Common myeloid progenitor, CD34-positive (primary cell): Measurements from ENCODE around the gene AQP1.

Experiments used
- CTCF ChIA-PET: fragments of 350-600 bp; sonication (Branson Sonifier 250); formaldehyde crosslinking; loops from one replicate; lab custom pipeline; 2021; ENCODE audit warnings: antibody characterized with exemption; lab: Charles Lee
- POLR2A ChIA-PET: fragments of 350-600 bp; sonication (Branson Sonifier 250); formaldehyde crosslinking; loops from one replicate; lab custom pipeline; 2021; ENCODE audit warnings: antibody characterized with exemption; lab: Charles Lee
- DNase-seq, 3 donors: peaks; one replicate each; pipeline versions ENCODE4 v3.0.0 to v3.0.0-alpha.2; 2013
- H3K27ac ChIP-seq, 2 experiments: 1 replicate in 1 of 2; 2 replicates in 1 of 2; pipeline ENCODE4 v1.7.0; 2013; ENCODE audit warnings: inconsistent platforms in 2 of 2, low read length in 2 of 2, mild to moderate bottlenecking in 2 of 2, low read depth in 1 of 2, moderate library complexity in 1 of 2; ENCODE audit not compliant: severe bottlenecking in 2 of 2, insufficient read depth in 1 of 2, poor library complexity in 1 of 2
- H3K27me3 ChIP-seq, 5 experiments: replicated peaks in 2 of 5; 1 replicate in 3 of 5; 2 replicates in 2 of 5; pipeline versions ENCODE4 v1.6.1 to v1.7.0; 2013; ENCODE audit warnings: low read length in 4 of 5, mild to moderate bottlenecking in 2 of 5, moderate library complexity in 2 of 5, inconsistent platforms in 1 of 5; ENCODE audit not compliant: insufficient read depth in 5 of 5, control insufficient read depth in 4 of 5
- H3K36me3 ChIP-seq, 4 experiments: 1 replicate in 2 of 4; 2 replicates in 2 of 4; pipeline versions ENCODE4 v1.6.1 to v1.7.0; 2013; ENCODE audit warnings: low read length in 3 of 4, control low read depth in 1 of 4, mild to moderate bottlenecking in 1 of 4; ENCODE audit not compliant: control insufficient read depth in 4 of 4, insufficient read depth in 4 of 4
- H3K4me1 ChIP-seq, 4 experiments: 1 replicate in 3 of 4; 2 replicates in 1 of 4; pipeline versions ENCODE4 v1.6.1 to v1.7.1; 2013; ENCODE audit warnings: low read length in 3 of 4, mild to moderate bottlenecking in 3 of 4, control low read depth in 1 of 4, inconsistent platforms in 1 of 4, moderate library complexity in 1 of 4; ENCODE audit not compliant: control insufficient read depth in 4 of 4, insufficient read depth in 4 of 4; ENCODE audit errors: control extremely low read depth in 1 of 4
- H3K4me3 ChIP-seq, 7 experiments: 1 replicate in 4 of 7; 2 replicates in 3 of 7; pipeline versions ENCODE4 v1.5.1 to v1.7.0; 2013; ENCODE audit warnings: mild to moderate bottlenecking in 7 of 7, low read length in 6 of 7, moderate library complexity in 6 of 7, inconsistent platforms in 2 of 7, low read depth in 2 of 7, control low read depth in 1 of 7; ENCODE audit not compliant: insufficient read depth in 4 of 7, control insufficient read depth in 1 of 7; ENCODE audit errors: extremely low read depth in 1 of 7
- H3K9me3 ChIP-seq, 5 experiments: 1 replicate in 4 of 5; 2 replicates in 1 of 5; pipeline versions ENCODE4 v1.6.1 to v1.7.1; 2013; ENCODE audit warnings: low read length in 4 of 5, mild to moderate bottlenecking in 2 of 5, inconsistent platforms in 1 of 5, low read depth in 1 of 5, moderate library complexity in 1 of 5; ENCODE audit not compliant: control insufficient read depth in 4 of 5, insufficient read depth in 2 of 5; ENCODE audit errors: control extremely low read depth in 1 of 5
- WGBS: methylation state at CpG from one replicate; pipeline ENCODE4 v1.1.5; 2013; ENCODE audit not compliant: insufficient coverage; 5-methylcytosine and 5-hydroxymethylcytosine counted together

AQP1 gene

DNA sequence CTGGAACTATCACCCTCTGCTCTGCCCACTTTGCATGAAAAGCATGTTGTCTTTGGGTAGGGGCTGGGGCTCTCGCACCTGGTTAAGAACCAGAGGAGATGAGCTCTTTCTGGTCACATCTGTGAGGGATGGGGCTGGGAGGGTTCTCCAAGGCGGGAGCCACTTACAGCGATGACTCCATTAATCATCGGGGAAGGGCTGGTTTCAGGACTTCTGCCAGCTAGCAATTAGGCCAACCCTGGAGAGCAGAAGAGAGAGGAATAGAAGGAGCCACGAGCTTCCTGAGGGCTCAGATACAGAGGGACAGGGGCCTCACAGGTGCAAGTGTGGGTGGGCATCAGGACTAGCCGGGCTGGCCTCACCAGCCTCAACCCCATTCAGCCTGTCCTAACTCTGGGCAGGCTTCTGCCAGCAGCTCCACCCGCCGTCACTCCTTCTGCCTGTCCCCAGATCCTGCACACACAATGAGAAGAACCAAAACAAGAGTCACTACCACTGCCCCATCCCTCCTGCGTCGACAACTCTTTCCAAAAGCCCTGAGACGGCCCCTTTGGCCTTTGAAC, 8.4 kb downstream of the AQP1 start:
- POLR2A ChIA-PET: no interaction called here
- WGBS: 72% methylated on average over 8 of the region's 11 CpGs

DNA sequence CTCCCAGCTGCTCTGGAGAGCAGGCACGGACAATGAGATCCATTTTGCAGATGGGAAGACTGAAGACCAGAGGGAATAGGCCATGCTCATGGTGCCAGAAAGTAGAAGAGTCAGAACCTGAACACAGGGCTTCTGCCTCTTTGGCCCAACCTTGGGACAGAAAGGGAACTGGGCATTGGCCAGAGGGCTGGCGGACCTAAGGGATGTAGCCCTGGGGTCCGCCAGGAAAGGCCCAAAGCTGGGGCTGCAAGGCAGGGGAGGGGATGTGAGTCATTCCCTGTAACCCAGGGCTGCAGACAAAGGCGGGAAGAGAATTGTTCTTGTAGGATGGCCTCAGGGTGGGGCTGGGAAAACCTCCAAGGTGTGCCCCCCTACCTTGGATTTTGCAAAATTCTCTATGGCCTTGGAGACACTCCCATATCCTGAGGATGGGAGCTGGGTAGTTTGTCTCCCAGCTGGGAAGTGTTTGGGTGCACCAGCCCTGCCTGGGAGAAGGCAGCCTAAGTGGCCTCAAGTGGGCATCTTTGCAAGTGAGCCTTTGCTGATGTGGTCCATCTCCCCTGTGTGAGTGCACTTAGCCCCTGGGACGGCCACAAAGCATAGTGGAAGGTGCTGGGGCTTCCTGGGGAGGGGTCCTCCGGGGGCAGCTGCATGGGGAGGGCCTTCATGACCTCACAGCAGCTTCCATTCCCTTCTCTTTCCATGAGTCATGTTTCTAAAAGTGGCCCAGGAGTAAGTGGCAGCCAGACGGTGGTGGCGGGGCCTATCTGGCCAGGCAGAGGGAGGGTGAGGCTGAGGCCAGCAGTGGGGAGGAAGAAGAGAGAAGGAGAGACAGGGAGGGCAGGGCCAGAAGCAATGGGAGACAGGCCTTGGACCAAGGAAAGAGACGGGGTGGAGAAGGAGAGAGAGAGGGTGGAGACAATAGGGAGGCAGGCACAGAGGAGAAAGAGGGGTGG, 9.2 kb downstream of the AQP1 start:
- Histone ChIP-seq H3K27ac (peak overlapping the region in 1 of 2 experiments; percentile 11), H3K27me3 (no peaks in the 10 kb centered on the region), H3K4me3 (no peak overlapping the region), H3K9me3 (no peaks in the 10 kb centered on the region), H3K4me1 (peaks cover 0 to 1% (median 0%) of the 10 kb centered on the region in 4 experiments), H3K36me3 (no peaks in the 10 kb centered on the region)
- CTCF ChIA-PET: interaction anchor here (1.3 to 1.7 kb wide), 3 partner anchors 8 to 18 kb away, joined by 3 to 5 read pairs (median 4); no protein-coding TSS in a partner anchor
- 86% methylated on average over 7 of the region's 9 CpGs for WGBS
- no peak for DNase-seq
- POLR2A ChIA-PET: no interaction called here

More for the DNA sequence above, 8.4 kb downstream of the AQP1 start:
- Histone ChIP-seq H3K36me3 (no peaks in the 10 kb centered on the region), H3K4me3 (no peak overlapping the region), H3K9me3 (no peaks in the 10 kb centered on the region), H3K27ac (no peak overlapping the region), H3K4me1 (no peaks in the 10 kb centered on the region), H3K27me3 (no peaks in the 10 kb centered on the region)
- no peak for DNase-seq
- CTCF ChIA-PET: interaction anchor here (1.3 to 1.7 kb wide), 3 partner anchors 8 to 18 kb away, joined by 3 to 5 read pairs (median 4); no protein-coding TSS in a partner anchor

DNA sequence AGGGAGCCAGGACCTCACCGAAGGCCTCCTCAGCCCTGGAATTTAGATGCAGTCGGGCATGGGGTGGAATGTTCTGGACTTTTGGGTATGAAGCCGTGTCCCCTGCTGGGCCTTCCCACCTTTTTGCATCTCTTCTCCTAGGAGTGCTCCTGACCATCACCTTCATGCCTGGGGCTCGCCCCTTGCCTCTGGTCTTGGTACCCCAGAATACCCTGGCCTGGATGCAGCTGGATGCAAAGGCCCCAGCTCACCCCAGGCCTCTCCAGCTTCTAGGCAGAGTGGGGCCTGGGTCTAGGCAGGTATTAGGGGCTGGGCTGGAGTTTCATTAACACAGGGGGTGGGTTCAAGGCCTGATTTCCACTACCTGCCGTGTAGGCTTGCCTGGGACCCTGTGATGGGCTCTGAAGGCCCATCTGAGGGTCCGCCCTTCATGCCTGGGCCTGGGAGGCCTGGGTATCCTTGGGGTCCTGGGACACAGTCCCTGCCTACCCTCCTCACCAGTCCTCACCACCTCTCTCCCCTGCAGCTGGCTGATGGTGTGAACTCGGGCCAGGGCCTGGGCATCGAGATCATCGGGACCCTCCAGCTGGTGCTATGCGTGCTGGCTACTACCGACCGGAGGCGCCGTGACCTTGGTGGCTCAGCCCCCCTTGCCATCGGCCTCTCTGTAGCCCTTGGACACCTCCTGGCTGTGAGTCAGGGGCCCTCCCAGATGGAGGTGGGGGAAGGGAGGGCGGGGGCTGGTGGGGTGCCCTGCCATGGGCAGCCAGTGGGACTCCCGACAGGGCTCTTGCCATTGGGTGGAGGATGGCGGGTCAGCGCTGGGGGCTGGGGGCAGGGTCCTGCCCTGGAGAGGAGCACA, 10.1 kb downstream of the AQP1 start:
- POLR2A ChIA-PET: no interaction called here
- Histone ChIP-seq H3K27ac (peak overlapping the region in 1 of 2 experiments; percentile 11), H3K36me3 (no peaks in the 10 kb centered on the region), H3K27me3 (no peaks in the 10 kb centered on the region), H3K9me3 (peaks cover 0 to under 1% (median 0%) of the 10 kb centered on the region in 5 experiments), H3K4me3 (no peak overlapping the region), H3K4me1 (peaks cover 0 to 4% (median 1%) of the 10 kb centered on the region in 4 experiments)
- no peak for DNase-seq
- 97% methylated on average over 14 of the region's 19 CpGs for WGBS
- CTCF ChIA-PET: interaction anchor here (1.3 to 1.5 kb wide), 2 partner anchors 9 to 17 kb away, joined by 3 to 4 read pairs; no protein-coding TSS in a partner anchor

DNA sequence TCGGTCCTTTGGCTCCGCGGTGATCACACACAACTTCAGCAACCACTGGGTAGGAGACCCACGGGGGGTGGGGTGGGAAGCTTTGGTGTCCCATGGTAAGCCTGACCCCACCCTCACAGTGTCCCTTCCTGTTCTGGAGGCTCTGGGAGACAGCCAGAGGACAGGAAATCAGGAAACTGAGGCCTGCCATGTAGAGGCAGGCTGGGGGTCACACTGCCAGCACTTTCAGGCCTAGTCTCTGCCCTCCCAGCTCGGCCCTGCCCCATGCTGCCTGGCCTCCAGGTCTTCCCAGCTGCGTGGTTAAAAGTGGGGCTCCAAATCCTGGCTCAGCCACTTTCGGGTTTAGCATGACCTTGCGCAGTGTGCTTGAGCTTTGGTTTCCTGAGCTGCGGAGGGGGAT, 10.9 kb downstream of the AQP1 start:
- Histone ChIP-seq H3K9me3 (peaks cover 0 to 9% (median 0%) of the 10 kb centered on the region in 5 experiments), H3K27me3 (no peaks in the 10 kb centered on the region), H3K4me1 (peaks cover 0 to 4% (median 1%) of the 10 kb centered on the region in 4 experiments), H3K36me3 (no peaks in the 10 kb centered on the region), H3K4me3 (no peak overlapping the region), H3K27ac (no peak overlapping the region)
- ChIA-PET POLR2A (no interaction called here), CTCF (interaction anchor here (1.2 kb wide), 1 partner anchor 61 kb away, joined by 3 read pairs; no protein-coding TSS in a partner anchor)
- no peak for DNase-seq
- WGBS: 99% methylated on average over 6 of the region's 9 CpGs

GRCh38 chr7:30923009-30923773, 11.5 kb downstream of the AQP1 start:
- no peaks in the 10 kb centered on the region for H3K36me3 ChIP-seq
- POLR2A ChIA-PET: no interaction called here
- 94% methylated on average over 14 of the region's 19 CpGs for WGBS
- DNase-seq: no peak
- H3K4me1 ChIP-seq: peaks cover 0 to 4% (median 1%) of the 10 kb centered on the region in 4 experiments
- H3K27me3 ChIP-seq: no peaks in the 10 kb centered on the region
- no peak overlapping the region for H3K27ac ChIP-seq
- H3K4me3 ChIP-seq: no peak overlapping the region
- peaks cover 0 to 10% (median 0%) of the 10 kb centered on the region in 5 experiments for H3K9me3 ChIP-seq
- CTCF ChIA-PET: interaction anchor here (1.2 to 1.8 kb wide), 2 partner anchors 15 to 60 kb away, joined by 3 to 5 read pairs; no protein-coding TSS in a partner anchor

DNA sequence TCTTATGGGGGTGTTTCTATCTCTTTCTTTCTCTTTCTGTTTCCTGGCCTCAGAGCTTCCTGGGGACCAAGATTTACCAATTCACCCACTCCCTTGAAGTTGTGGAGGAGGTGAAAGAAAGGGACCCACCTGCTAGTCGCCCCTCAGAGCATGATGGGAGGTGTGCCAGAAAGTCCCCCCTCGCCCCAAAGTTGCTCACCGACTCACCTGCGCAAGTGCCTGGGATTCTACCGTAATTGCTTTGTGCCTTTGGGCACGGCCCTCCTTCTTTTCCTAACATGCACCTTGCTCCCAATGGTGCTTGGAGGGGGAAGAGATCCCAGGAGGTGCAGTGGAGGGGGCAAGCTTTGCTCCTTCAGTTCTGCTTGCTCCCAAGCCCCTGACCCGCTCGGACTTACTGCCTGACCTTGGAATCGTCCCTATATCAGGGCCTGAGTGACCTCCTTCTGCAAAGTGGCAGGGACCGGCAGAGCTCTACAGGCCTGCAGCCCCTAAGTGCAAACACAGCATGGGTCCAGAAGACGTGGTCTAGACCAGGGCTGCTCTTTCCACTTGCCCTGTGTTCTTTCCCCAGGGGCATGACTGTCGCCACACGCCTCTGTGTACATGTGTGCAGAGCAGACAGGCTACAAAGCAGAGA, 12.2 kb downstream of the AQP1 start:
- ChIA-PET CTCF (interaction anchor here (1.2 to 1.8 kb wide), 3 partner anchors 10 to 60 kb away, joined by 3 to 5 read pairs (median 5); no protein-coding TSS in a partner anchor), POLR2A (no interaction called here)
- H3K4me1 ChIP-seq: peaks cover 0 to 4% (median 1%) of the 10 kb centered on the region in 4 experiments
- no peaks in the 10 kb centered on the region for H3K27me3 ChIP-seq
- H3K9me3 ChIP-seq: peaks cover 0 to 10% (median 0%) of the 10 kb centered on the region in 5 experiments
- no peak overlapping the region for H3K27ac ChIP-seq
- WGBS: 100% methylated on average over 7 of the region's 13 CpGs
- DNase-seq: no peak
- H3K4me3 ChIP-seq: no peak overlapping the region
- no peaks in the 10 kb centered on the region for H3K36me3 ChIP-seq
